SK-N-SH treated with all-trans-retinoic acid at 6 μM for 48 hours (cell line): Measurements from ENCODE around the gene PLEKHG4.

ENCODE experiments used
- ATAC-seq: fragments of 200-7000 bp; cut with Tn5 transposase; 3 replicates; pipeline ENCODE4 v1.9.1; 2020; ENCODE audit warnings: mild to moderate bottlenecking, moderate library complexity
- ARNTL ChIP-seq: fragments of 450-650 bp; formaldehyde crosslinking; IDR thresholded peaks from 2 replicates; pipeline ENCODE4 v1.5.0; 2020; ENCODE audit warnings: low read depth, mild to moderate bottlenecking, moderate library complexity, borderline replicate concordance
- CSDC2 ChIP-seq: fragments of 250-450 bp; sonication (Bioruptor Pico); IDR thresholded peaks from 2 replicates; pipeline ENCODE4 v1.5.0; 2020; ENCODE audit warnings: mild to moderate bottlenecking, moderate library complexity
- ESRRG ChIP-seq: fragments of 250-450 bp; sonication (Bioruptor Pico); IDR thresholded peaks from 2 replicates; pipeline ENCODE4 v1.6.1; 2021; ENCODE audit warnings: mild to moderate bottlenecking
- GLIS3 ChIP-seq: fragments of 250-450 bp; sonication (Bioruptor Pico); IDR thresholded peaks from 2 replicates; pipeline ENCODE4 v1.5.0; 2020; ENCODE audit warnings: mild to moderate bottlenecking, moderate library complexity
- ISL1 ChIP-seq: fragments of 250-450 bp; sonication (Bioruptor Pico); IDR thresholded peaks from 2 replicates; pipeline ENCODE4 v2.1.2; 2022; ENCODE audit warnings: mild to moderate bottlenecking, moderate library complexity
- OSR1 ChIP-seq: fragments of 250-450 bp; sonication (Bioruptor Pico); IDR thresholded peaks from 2 replicates; pipeline ENCODE4 v1.8.0; 2022; ENCODE audit warnings: moderate library complexity, mild to moderate bottlenecking, inconsistent platforms
- PPARA ChIP-seq: fragments of 250-450 bp; sonication (Bioruptor Pico); IDR thresholded peaks from 2 replicates; pipeline ENCODE4 v1.5.0; 2020; ENCODE audit warnings: mild to moderate bottlenecking, borderline replicate concordance
- RARB ChIP-seq: fragments of 250-450 bp; sonication (Bioruptor Pico); IDR thresholded peaks from 2 replicates; pipeline ENCODE4 v1.8.0; 2021; ENCODE audit warnings: mild to moderate bottlenecking, moderate library complexity
- SNAI2 ChIP-seq: fragments of 250-450 bp; sonication (Bioruptor Pico); IDR thresholded peaks from 2 replicates; pipeline ENCODE4 v1.5.0; 2020; ENCODE audit warnings: mild to moderate bottlenecking, moderate library complexity
- TCF4 ChIP-seq: fragments of 250-450 bp; sonication (Bioruptor Pico); IDR thresholded peaks from 2 replicates; pipeline ENCODE4 v1.8.0; 2021; ENCODE audit warnings: mild to moderate bottlenecking, moderate library complexity, borderline replicate concordance
- TOX ChIP-seq: fragments of 250-450 bp; sonication (Bioruptor Pico); IDR thresholded peaks from 2 replicates; pipeline ENCODE4 v1.8.0; 2021; ENCODE audit warnings: mild to moderate bottlenecking, moderate library complexity, borderline replicate concordance
- ZC3H10 ChIP-seq: fragments of 250-450 bp; sonication (Bioruptor Pico); IDR thresholded peaks from 2 replicates; pipeline ENCODE4 v1.5.1; 2021; ENCODE audit warnings: mild to moderate bottlenecking, moderate library complexity
- ZFP3 ChIP-seq: fragments of 250-450 bp; sonication (Bioruptor Pico); IDR thresholded peaks from 2 replicates; pipeline ENCODE4 v1.5.0; 2020; ENCODE audit warnings: mild to moderate bottlenecking, moderate library complexity
- ZFP30 ChIP-seq: fragments of 450-650 bp; formaldehyde crosslinking; IDR thresholded peaks from 2 replicates; pipeline ENCODE4 v1.5.0; 2022; ENCODE audit warnings: mild to moderate bottlenecking, moderate library complexity
- ZNF565 ChIP-seq: fragments of 450-650 bp; formaldehyde crosslinking; conservative IDR thresholded peaks from 2 replicates; pipeline ENCODE4 v1.5.0; 2020; ENCODE audit warnings: low read depth, mild to moderate bottlenecking, moderate library complexity
- ZNF70 ChIP-seq: fragments of 450-650 bp; formaldehyde crosslinking; IDR thresholded peaks from 2 replicates; pipeline ENCODE4 v1.5.0; 2020; ENCODE audit warnings: mild to moderate bottlenecking, moderate library complexity
- ZNF8 ChIP-seq: fragments of 450-650 bp; formaldehyde crosslinking; IDR thresholded peaks from 2 replicates; pipeline ENCODE4 v1.5.0; 2020; ENCODE audit warnings: mild to moderate bottlenecking, moderate library complexity
- TF ChIP-seq, protein P1 (sequence below): fragments of 250-450 bp; sonication (Bioruptor Pico); IDR thresholded peaks from 2 replicates; pipeline ENCODE4 v1.8.0; 2021; ENCODE audit warnings: low read depth, mild to moderate bottlenecking, moderate library complexity, borderline replicate concordance
- TF ChIP-seq, protein P2 (sequence below): fragments of 250-450 bp; sonication (Bioruptor Pico); IDR thresholded peaks from 2 replicates; pipeline ENCODE4 v1.5.0; 2020; ENCODE audit warnings: mild to moderate bottlenecking, moderate library complexity
- TF ChIP-seq, protein P3 (sequence below): fragments of 250-450 bp; sonication (Bioruptor Pico); IDR thresholded peaks from 2 replicates; pipeline ENCODE4 v1.5.1; 2021; ENCODE audit warnings: mild to moderate bottlenecking, moderate library complexity

PLEKHG4 gene

DNA sequence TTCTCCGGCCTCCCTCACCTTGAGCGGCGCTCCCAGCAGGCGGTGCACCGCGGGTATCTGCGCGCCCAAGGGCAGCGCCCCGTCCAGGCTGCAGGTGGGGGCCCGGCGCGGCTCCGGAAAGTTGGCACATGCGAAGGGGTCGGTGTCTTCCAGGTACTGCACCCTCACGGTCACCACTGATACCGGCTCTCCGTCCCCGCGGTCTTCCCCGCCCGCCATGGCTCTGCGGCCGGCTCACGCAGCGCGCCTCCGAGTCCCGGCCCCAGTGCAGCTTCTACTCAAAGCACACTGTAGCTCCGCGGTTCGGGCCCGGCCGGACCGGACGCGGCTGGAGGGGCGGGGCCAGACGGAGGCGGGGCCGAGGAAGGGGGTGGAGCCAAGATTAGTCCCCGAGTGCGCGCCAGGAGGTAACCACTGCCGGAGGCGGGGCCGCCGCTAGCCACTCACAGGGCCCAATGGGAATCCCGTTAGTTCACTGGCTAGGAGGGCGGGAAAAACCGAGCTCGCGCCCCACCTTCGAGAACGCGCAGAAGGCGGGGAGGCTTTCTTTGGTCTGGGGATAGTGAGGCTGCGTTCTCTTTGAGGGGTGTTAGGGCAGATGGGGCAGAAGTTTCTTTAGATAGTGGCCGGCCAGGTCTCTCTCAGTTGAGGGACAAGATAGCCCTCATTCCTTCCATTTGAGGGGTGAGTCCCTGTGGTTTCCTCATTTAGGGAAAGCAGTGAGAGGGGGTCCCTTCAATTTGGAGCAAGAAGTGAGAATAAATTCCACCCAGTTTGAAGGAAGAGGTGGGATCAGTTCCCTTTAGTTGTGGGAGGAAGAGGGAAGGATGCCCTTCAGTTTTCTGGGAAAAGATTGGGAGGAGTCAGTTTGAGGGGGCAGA is 31.9 kb upstream of the PLEKHG4 start, which contains the start of gene FHOD1 (continued):
- TF ChIP-seq, protein P1, sequence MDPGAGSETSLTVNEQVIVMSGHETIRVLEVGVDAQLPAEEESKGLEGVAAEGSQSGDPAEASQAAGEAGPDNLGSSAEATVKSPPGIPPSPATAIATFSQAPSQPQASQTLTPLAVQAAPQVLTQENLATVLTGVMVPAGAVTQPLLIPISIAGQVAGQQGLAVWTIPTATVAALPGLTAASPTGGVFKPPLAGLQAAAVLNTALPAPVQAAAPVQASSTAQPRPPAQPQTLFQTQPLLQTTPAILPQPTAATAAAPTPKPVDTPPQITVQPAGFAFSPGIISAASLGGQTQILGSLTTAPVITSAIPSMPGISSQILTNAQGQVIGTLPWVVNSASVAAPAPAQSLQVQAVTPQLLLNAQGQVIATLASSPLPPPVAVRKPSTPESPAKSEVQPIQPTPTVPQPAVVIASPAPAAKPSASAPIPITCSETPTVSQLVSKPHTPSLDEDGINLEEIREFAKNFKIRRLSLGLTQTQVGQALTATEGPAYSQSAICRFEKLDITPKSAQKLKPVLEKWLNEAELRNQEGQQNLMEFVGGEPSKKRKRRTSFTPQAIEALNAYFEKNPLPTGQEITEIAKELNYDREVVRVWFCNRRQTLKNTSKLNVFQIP (CRISPR knock-in tag), result no peak
- TF ChIP-seq ZFP3 (CRISPR knock-in tag), result no peak
- no peak for TF ChIP-seq ZNF8
- TF ChIP-seq ESRRG (CRISPR knock-in tag), result no peak
- no peak for TF ChIP-seq ISL1 (CRISPR knock-in tag)

DNA sequence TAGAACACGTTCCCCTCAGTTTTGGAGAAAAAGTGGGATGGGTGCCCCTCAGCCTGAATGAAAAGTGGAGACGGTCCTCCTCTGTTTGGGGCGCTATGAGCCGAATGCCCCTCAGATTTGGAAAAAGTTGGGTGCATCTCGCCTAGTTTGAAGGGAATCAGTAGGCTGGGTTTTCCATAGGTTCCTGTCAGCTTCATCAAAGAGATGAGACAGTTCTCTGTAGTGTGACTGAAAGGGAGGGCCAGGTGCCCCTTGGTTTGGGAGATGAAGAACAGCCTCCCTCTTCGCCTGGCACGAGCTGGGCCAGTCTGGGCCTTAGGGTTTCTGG is 31.3 kb upstream of the PLEKHG4 start:
- ATAC-seq, result no peak
- no peak for TF ChIP-seq ZNF565 (CRISPR knock-in tag)
- TF ChIP-seq CSDC2 (CRISPR knock-in tag), result no peak
- no peak for TF ChIP-seq ISL1 (CRISPR knock-in tag)
- TF ChIP-seq ARNTL, result no peak

DNA sequence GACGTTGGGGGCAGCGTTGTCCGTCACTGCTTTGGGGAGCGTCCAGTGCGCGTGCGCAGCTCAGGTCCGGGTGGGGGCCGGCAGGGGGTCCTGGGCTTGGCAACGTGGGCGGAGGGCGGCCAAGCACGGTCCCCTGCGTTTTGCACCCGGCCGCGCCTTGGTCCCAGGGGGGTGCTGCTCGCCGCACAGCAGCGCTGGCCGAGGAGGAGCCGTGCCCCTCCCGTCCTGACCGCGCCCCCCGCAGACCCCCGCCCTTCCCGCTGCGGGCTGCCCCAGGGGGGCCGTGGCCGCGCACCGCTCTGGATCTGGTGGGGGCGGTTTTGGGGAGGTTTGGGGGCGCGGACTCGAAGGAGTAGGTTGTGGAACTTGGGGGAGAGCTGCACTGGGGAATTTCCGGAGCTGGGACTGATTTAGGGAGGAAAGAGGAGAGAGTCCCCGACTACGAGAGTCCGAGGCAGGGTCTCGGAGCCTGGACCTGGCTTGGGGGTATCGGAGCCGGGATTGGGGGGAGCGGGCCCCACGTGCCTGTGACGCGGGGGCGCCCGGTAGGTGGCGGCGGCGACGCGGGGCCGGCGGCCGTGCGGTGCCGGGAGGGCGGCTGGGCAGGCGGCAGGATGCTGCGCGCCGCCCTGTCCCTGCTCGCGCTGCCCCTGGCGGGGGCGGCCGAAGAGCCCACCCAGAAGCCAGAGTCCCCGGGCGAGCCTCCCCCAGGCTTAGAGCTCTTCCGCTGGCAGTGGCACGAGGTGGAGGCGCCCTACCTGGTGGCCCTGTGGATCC is 30.7 kb upstream of the PLEKHG4 start, which contains the start of gene SLC9A5:
Gene SLC9A5 (plus strand): TSS at position 579 of the 777 bp plus-strand sequence. CDS start 36 bp downstream, at position 615.
- no peak for ATAC-seq

DNA sequence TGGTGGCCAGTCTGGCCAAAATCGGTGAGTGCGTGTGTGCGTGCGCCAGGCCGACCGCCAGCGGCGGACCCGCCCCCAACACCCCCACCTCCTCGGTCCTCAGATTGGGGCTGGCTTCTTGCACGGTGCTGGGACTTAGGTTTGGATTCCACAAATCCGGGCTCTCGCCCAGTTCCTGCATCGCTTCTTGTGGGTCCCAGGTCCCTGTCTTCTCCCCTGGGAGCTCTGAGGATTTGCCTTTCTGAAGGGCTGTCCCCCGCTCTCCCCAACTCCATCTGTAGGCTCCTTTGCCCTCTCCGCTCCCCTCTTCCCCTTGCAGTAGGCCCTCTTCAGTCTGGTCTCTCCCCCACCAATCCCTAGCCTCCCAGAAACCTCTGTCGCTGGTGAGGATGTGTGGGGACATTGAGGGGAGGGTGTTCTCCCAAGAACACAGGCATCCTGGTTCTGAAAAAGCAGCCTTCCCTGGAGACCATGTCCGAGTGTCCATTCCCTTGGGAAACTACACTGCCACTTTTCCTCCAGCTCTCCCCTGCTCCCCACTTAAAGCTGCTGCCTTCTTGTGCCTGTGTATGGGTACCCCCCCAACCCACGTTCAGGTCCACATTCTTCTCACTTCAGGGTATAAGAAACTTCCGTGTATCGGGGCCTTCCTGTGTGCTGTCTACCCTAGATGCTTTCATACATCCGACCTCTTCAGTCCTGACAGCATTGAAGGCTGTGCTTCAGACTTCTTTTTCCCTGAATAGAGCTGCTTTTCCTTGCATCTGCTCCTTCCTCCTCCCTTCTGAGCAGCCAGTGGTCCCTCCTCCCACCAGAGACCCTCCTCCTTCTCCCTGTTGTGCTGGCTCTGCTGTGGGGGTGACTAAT is 29.9 kb upstream of the PLEKHG4 start:
- TF ChIP-seq ZNF8 (no peak), GLIS3 (CRISPR knock-in tag) (no peak), ARNTL (no peak), TCF4 (CRISPR knock-in tag) (no peak), PPARA (CRISPR knock-in tag) (no peak), SNAI2 (CRISPR knock-in tag) (no peak), OSR1 (CRISPR knock-in tag) (no peak), CSDC2 (CRISPR knock-in tag) (no peak), RARB (CRISPR knock-in tag) (no peak), ZFP30 (CRISPR knock-in tag) (no peak)
- TF ChIP-seq, protein P2, sequence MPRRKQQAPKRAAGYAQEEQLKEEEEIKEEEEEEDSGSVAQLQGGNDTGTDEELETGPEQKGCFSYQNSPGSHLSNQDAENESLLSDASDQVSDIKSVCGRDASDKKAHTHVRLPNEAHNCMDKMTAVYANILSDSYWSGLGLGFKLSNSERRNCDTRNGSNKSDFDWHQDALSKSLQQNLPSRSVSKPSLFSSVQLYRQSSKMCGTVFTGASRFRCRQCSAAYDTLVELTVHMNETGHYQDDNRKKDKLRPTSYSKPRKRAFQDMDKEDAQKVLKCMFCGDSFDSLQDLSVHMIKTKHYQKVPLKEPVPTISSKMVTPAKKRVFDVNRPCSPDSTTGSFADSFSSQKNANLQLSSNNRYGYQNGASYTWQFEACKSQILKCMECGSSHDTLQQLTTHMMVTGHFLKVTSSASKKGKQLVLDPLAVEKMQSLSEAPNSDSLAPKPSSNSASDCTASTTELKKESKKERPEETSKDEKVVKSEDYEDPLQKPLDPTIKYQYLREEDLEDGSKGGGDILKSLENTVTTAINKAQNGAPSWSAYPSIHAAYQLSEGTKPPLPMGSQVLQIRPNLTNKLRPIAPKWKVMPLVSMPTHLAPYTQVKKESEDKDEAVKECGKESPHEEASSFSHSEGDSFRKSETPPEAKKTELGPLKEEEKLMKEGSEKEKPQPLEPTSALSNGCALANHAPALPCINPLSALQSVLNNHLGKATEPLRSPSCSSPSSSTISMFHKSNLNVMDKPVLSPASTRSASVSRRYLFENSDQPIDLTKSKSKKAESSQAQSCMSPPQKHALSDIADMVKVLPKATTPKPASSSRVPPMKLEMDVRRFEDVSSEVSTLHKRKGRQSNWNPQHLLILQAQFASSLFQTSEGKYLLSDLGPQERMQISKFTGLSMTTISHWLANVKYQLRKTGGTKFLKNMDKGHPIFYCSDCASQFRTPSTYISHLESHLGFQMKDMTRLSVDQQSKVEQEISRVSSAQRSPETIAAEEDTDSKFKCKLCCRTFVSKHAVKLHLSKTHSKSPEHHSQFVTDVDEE (CRISPR knock-in tag), result no peak
- TF ChIP-seq, all 23 proteins: peak for 0
- ATAC-seq, result no peak

More for the DNA sequence above, 30.7 kb upstream of the PLEKHG4 start, which contains the start of gene SLC9A5:
- TF ChIP-seq CSDC2 (CRISPR knock-in tag), result no peak
- TF ChIP-seq, protein P1 (CRISPR knock-in tag), result no peak
- no peak for TF ChIP-seq ARNTL
- TF ChIP-seq GLIS3 (CRISPR knock-in tag), result no peak
- no peak for TF ChIP-seq SNAI2 (CRISPR knock-in tag)
- no peak for TF ChIP-seq RARB (CRISPR knock-in tag)
- no peak for TF ChIP-seq ZNF8
- no peak for TF ChIP-seq ISL1 (CRISPR knock-in tag)
- no peak for TF ChIP-seq ZNF70 (CRISPR knock-in tag)
- TF ChIP-seq ZFP3 (CRISPR knock-in tag), result no peak
- no peak for TF ChIP-seq TOX (CRISPR knock-in tag)
- TF ChIP-seq, protein P3, sequence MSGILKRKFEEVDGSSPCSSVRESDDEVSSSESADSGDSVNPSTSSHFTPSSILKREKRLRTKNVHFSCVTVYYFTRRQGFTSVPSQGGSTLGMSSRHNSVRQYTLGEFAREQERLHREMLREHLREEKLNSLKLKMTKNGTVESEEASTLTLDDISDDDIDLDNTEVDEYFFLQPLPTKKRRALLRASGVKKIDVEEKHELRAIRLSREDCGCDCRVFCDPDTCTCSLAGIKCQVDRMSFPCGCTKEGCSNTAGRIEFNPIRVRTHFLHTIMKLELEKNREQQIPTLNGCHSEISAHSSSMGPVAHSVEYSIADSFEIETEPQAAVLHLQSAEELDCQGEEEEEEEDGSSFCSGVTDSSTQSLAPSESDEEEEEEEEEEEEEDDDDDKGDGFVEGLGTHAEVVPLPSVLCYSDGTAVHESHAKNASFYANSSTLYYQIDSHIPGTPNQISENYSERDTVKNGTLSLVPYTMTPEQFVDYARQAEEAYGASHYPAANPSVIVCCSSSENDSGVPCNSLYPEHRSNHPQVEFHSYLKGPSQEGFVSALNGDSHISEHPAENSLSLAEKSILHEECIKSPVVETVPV (CRISPR knock-in tag), result no peak
- TF ChIP-seq TCF4 (CRISPR knock-in tag), result no peak
- TF ChIP-seq ZC3H10 (CRISPR knock-in tag), result no peak
- TF ChIP-seq ZNF565 (CRISPR knock-in tag), result no peak
